MM.1S (cell line): ENCODE measurements around the gene GGA2.

Source experiments
- CTCF ChIP-seq: fragments of 300-600 bp; sonication (generic); IDR thresholded peaks from 2 replicates; pipeline ENCODE4 v1.5.1; 2016; ENCODE audit warnings: antibody characterized with exemption, low read length, mixed read lengths
- EZH2 ChIP-seq: fragments of 300-600 bp; sonication (generic); optimal IDR thresholded peaks from 2 replicates; pipeline ENCODE3; 2017; ENCODE audit warnings: low read depth, mild to moderate bottlenecking, antibody characterized with exemption, low read length, mixed read lengths
- EZH2phosphoT487 ChIP-seq: fragments of 300-600 bp; sonication (generic); IDR thresholded peaks from 2 replicates; pipeline ENCODE4 v1.6.1; 2018; ENCODE audit warnings: antibody characterized with exemption, low read length

- TF ChIP-seq CTCF (no peak), EZH2 (no peak), EZH2phosphoT487 (no peak)
Observed at GRCh38 chr16:23532448-23532847, 22.2 kb upstream of the GGA2 start.
